Tibial artery (tissue), 4 donors: ENCODE results near the gene PSMD12.

Experiments
- DNase-seq, 2 donors: peaks; one replicate each; pipeline ENCODE4 v3.0.0-alpha.2; 2019
- H3K27ac ChIP-seq, 2 donors: fragments of 200-600 bp; sonication (generic) in 1 of 2; 1 replicate in 1 of 2; 2 replicates in 1 of 2; pipeline ENCODE4 v1.5.1; 2018 to 2019; ENCODE audit warnings: mild to moderate bottlenecking in 1 of 2
- H3K27me3 ChIP-seq, 2 donors: fragments of 200-600 bp; sonication (generic) in 1 of 2; one replicate each; pipeline versions ENCODE4 v1.5.1 to v1.6.0; 2016 to 2019
- H3K36me3 ChIP-seq, 3 donors: fragments of 200-600 bp; sonication (generic) in 2 of 3; one replicate each; pipeline ENCODE4 v1.5.1; 2016 to 2019; ENCODE audit warnings: mild to moderate bottlenecking in 2 of 3
- H3K4me1 ChIP-seq, 4 donors: fragments of 200-600 bp; sonication (generic) in 2 of 4; 1 replicate in 3 of 4; 2 replicates in 1 of 4; pipeline ENCODE4 v1.5.1; 2016 to 2019
- H3K4me3 ChIP-seq, 2 donors: fragments of 200-600 bp; sonication (generic) in 1 of 2; 1 replicate in 1 of 2; 2 replicates in 1 of 2; pipeline ENCODE4 v1.5.1; 2018 to 2019; ENCODE audit warnings: mild to moderate bottlenecking in 2 of 2
- H3K9me3 ChIP-seq, 3 donors: fragments of 200-600 bp; sonication (generic) in 1 of 3; one replicate each; pipeline ENCODE4 v1.5.1; 2016 to 2019
- intact Hi-C: fragments of 100-400 bp; cut with DNase I; formaldehyde crosslinking; loops from one replicate; pipeline ENCODE4 v1.15.0; 2023; ENCODE audit warnings: low total_unique reads
- TF ChIP-seq, protein P1 (sequence below), 2 experiments: fragments of 200-600 bp in 1 of 2; fragments of 450-650 bp in 1 of 2; IDR thresholded peaks; one replicate each; pipeline ENCODE4 v1.5.1; 2017 to 2019; ENCODE audit warnings: antibody characterized with exemption in 2 of 2, mild to moderate bottlenecking in 1 of 2, moderate library complexity in 1 of 2

PSMD12 gene

DNA sequence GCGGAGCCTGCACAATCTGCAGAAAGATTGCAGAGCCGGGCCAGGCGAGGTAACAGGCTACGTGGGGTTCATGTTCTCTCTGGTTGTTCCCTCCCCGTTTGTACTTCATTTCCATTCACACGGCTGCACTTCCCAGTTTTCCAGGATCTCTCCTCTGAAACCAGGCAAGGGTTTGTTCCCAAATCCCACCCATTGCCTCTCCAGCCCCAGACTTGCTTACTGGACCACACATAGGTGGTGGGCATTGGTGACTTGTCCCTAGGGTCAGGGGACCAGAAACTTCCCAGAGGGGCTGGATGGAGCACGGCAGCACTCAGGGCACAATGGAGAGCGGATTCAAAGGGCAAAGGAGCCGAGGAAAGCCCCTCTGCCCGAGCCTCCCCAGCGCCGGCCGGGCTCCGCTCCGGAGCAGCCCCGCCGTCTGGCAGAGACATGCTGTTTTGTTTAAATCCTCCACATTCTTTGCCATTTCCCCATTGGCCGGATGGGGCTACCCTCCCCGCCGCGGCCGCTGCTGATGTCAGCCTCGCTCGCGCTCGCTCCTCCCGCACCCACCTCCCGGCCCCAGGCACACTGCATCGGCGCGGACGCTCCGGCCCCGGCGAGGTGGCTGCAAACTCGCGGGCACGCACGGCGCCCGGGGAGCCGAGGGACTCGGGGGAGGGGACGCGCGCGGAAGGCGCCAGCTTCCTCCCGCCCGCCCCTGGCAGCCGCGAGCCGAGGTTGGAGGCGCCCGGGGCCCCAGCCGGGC is 10.5 kb upstream of the PSMD12 start, which contains the start of gene PITPNC1:
TSS of gene PITPNC1 (plus strand) at position 545 of the 751 bp plus-strand sequence.
- DNase-seq, result peak; percentile 83 to 91
- Histone ChIP-seq H3K4me3 (peak within 1 kb of the TSS; percentile 76 to 79), H3K9me3 (no peaks in the 10 kb centered on the region), H3K4me1 (peaks cover 0 to 29% (median 12%) of the 10 kb centered on the region in 4 donors), H3K27ac (peak within 1 kb of the TSS; percentile 90 to 93), H3K27me3 (no peaks in the 10 kb centered on the region), H3K36me3 (no peaks in the 10 kb centered on the region)
- intact Hi-C loops, result loop anchor here (2.0 to 5.0 kb wide), 2 partner anchors 96 to 310 kb away; no protein-coding TSS in a partner anchor
- TF ChIP-seq, protein P1, sequence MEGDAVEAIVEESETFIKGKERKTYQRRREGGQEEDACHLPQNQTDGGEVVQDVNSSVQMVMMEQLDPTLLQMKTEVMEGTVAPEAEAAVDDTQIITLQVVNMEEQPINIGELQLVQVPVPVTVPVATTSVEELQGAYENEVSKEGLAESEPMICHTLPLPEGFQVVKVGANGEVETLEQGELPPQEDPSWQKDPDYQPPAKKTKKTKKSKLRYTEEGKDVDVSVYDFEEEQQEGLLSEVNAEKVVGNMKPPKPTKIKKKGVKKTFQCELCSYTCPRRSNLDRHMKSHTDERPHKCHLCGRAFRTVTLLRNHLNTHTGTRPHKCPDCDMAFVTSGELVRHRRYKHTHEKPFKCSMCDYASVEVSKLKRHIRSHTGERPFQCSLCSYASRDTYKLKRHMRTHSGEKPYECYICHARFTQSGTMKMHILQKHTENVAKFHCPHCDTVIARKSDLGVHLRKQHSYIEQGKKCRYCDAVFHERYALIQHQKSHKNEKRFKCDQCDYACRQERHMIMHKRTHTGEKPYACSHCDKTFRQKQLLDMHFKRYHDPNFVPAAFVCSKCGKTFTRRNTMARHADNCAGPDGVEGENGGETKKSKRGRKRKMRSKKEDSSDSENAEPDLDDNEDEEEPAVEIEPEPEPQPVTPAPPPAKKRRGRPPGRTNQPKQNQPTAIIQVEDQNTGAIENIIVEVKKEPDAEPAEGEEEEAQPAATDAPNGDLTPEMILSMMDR (IDR thresholded peaks at IDR 0.05), result peak in 1 of 2 experiments; percentile 11

DNA sequence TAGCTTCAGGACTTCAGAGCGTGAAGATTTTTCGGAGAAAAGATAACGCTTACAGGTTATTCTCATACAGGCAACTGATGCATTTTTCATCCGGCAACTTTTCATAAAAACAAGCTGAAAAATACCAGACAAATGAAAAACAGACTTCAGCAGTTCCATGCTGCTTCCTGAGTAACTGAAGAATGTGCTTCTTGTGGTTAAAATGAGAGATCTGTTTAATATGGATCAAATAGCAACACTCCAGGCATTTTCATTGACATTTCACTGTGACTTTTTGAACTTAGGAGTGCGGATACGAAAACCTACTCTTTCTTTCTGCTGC is 10.0 kb upstream of the PSMD12 start:
- Histone ChIP-seq H3K36me3 (no peaks in the 10 kb centered on the region), H3K4me1 (peaks cover 0 to 29% (median 12%) of the 10 kb centered on the region in 4 donors), H3K27me3 (no peaks in the 10 kb centered on the region), H3K9me3 (no peaks in the 10 kb centered on the region), H3K27ac (peak overlapping the region; percentile 90 to 93), H3K4me3 (peak overlapping the region; percentile 76 to 79)
- TF ChIP-seq, protein P1 (IDR thresholded peaks at IDR 0.05), result no peak
- intact Hi-C loops, result loop anchor here (2.0 to 5.0 kb wide), 2 partner anchors 96 to 311 kb away; no protein-coding TSS in a partner anchor
- DNase-seq, result no peak

DNA sequence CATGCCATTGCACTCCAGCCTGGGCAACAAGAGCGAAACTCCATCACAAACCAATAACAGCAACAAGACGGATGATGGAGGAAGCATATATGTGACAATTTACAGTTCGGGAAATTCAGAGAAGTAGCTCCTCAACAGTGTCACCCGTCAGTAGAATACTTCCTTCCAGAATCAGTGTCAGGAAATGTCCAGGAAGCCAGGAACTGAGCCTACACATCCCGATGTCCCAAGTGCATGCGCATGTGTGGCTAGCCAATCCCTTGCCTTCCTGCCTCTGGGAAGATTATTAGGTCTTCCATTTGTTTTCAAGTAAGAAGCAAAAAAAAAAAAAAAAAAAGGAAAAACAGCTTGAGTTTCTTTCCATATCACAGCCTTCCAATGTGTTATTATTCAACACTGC is 9.3 kb upstream of the PSMD12 start:
- Histone ChIP-seq H3K27me3 (no peaks in the 10 kb centered on the region), H3K27ac (no peak overlapping the region), H3K4me3 (no peak overlapping the region), H3K4me1 (peaks cover 0 to 29% (median 12%) of the 10 kb centered on the region in 4 donors), H3K36me3 (no peaks in the 10 kb centered on the region), H3K9me3 (no peaks in the 10 kb centered on the region)
- intact Hi-C loops, result loop anchor here (2.0 to 5.0 kb wide), 2 partner anchors 97 to 312 kb away; no protein-coding TSS in a partner anchor
- DNase-seq, result no peak
- TF ChIP-seq, protein P1 (IDR thresholded peaks at IDR 0.05), result no peak

DNA sequence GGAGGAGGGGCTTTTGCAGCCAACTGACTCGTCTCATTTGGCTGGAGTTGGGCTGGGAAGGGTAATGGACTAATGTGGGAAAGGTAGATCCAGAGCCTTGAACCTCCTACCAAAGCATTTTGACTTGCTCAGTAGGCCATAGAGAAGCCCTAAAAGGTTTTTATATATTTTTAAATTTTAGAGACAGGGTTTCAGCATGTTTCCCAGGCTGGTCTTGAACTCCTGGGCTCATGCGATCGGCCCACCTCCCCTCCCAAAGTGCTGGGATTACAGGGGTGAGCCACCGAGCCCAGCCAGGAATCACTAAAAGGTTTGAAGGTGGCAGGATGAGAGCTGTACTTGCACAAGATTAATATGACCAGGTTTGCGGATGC is 8.7 kb upstream of the PSMD12 start:
- intact Hi-C loops, result loop anchor here (5.0 kb wide), 1 partner anchor 312 kb away; no protein-coding TSS in a partner anchor
- H3K36me3 ChIP-seq, result no peaks in the 10 kb centered on the region
- H3K27me3 ChIP-seq, result no peaks in the 10 kb centered on the region
- no peak overlapping the region for H3K4me3 ChIP-seq
- H3K27ac ChIP-seq, result no peak overlapping the region
- H3K9me3 ChIP-seq, result no peaks in the 10 kb centered on the region
- DNase-seq, result no peak
- TF ChIP-seq, protein P1 (IDR thresholded peaks at IDR 0.05), result no peak
- peaks cover 0 to 29% (median 12%) of the 10 kb centered on the region in 4 donors for H3K4me1 ChIP-seq

DNA sequence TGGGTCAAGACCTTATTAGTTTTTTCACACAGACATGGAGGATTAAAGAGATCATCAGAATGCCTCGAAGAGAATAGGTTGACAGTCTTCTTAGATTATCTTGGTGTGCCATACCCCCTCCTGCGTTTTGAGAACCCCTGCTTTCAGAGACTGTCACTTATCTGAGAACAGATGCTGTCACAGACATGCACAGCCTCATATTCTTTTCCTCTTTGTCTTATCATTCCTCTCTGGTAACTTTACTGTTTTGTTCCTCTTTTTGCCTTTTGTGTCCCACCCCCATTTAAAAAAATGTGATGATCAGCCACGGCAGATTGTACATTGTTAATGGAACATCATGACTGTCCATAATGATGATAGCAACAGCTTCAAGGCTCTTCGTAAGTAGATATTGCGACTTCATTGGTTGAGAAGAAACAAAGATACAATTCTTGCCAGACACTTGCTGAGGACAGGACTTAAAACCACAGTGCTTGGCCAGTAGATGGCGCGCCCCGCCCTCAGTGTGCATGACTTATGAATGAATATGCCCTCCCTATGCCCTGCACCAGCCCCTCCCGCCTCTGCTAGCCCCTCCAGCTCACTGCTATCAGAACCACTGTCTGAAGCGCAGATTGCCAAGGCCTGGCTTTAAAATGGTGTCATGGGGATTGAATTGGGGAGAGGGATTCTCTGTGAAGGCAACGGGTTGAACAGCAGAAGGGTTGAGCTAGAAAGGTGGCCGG is 8.1 kb upstream of the PSMD12 start:
- DNase-seq, result peak; percentile 88 to 92
- TF ChIP-seq, protein P1 (IDR thresholded peaks at IDR 0.05), result peak; percentile 66 to 75
- intact Hi-C loops, result loop anchor here (5.0 kb wide), 1 partner anchor 313 kb away; no protein-coding TSS in a partner anchor
- Histone ChIP-seq H3K4me1 (peaks cover 0 to 28% (median 12%) of the 10 kb centered on the region in 4 donors), H3K27ac (no peak overlapping the region), H3K27me3 (no peaks in the 10 kb centered on the region), H3K4me3 (no peak overlapping the region), H3K36me3 (no peaks in the 10 kb centered on the region), H3K9me3 (no peaks in the 10 kb centered on the region)
